Stomach (tissue), 4 donors: ENCODE measurements around the gene PTRH2.

Source experiments
- CTCF ChIP-seq, 7 experiments: fragments of 450-650 bp in 4 of 7; fragments of 200-600 bp in 3 of 7; sonication (generic) in 3 of 7; IDR thresholded peaks; one replicate each; pipeline ENCODE4 v1.5.1; 2016 to 2019; ENCODE audit warnings: antibody characterized with exemption in 7 of 7, control low read depth in 2 of 7, mild to moderate bottlenecking in 1 of 7
- EP300 ChIP-seq: sonication (generic); formaldehyde crosslinking; IDR thresholded peaks from one replicate; pipeline ENCODE4 v1.6.1; 2017; ENCODE audit warnings: antibody characterized with exemption
- POLR2AphosphoS5 ChIP-seq, 3 donors: sonication (generic); formaldehyde crosslinking; IDR thresholded peaks; one replicate each; pipeline ENCODE4 v1.6.1; 2016; ENCODE audit warnings: antibody characterized with exemption in 3 of 3

- no peak for TF ChIP-seq CTCF (IDR thresholded peaks at IDR 0.05)
- no peak for TF ChIP-seq POLR2AphosphoS5 (IDR thresholded peaks at IDR 0.05)
- no peak for TF ChIP-seq EP300
Measured at GRCh38 chr17:59650642-59651041, 56.6 kb downstream of the PTRH2 start.
